GM23248 (cell line): ENCODE results near the gene FOXN3. TPM values are rescaled to one million over a fixed set of nuclear protein-coding genes. Genes with fewer than 3 reads are reported as not detected.
A peak's percentile ranks its signal among the peaks of the same experiment; 100 is the strongest.

Source experiments
- DNase-seq: peaks from one replicate; pipeline ENCODE4 v3.0.0-alpha.2; 2015
- H2AFZ ChIP-seq: fragments of 200-600 bp; sonication (generic); 2 replicates; pipeline ENCODE4 v1.6.1; 2016; ENCODE audit warnings: antibody characterized with exemption
- H3F3A ChIP-seq: fragments of 200-600 bp; sonication (generic); 2 replicates; pipeline ENCODE4 v1.6.1; 2016; ENCODE audit warnings: mild to moderate bottlenecking, antibody characterized with exemption, mixed run types; ENCODE audit not compliant: insufficient read depth
- H3K27ac ChIP-seq: fragments of 200-600 bp; sonication (generic); 2 replicates; pipeline ENCODE4 v1.5.1; 2016; ENCODE audit warnings: mild to moderate bottlenecking
- H3K27me3 ChIP-seq: fragments of 200-600 bp; sonication (generic); replicated peaks from 2 replicates; pipeline ENCODE4 v1.6.1; 2016; ENCODE audit warnings: mild to moderate bottlenecking; ENCODE audit not compliant: insufficient read depth
- H3K36me3 ChIP-seq: fragments of 200-600 bp; sonication (generic); 2 replicates; pipeline ENCODE4 v1.6.1; 2016; ENCODE audit warnings: low read depth, mild to moderate bottlenecking
- H3K4me1 ChIP-seq: fragments of 200-600 bp; sonication (generic); 2 replicates; pipeline ENCODE4 v1.6.1; 2016; ENCODE audit warnings: mild to moderate bottlenecking; ENCODE audit not compliant: insufficient read depth
- H3K4me2 ChIP-seq: fragments of 200-600 bp; sonication (generic); one replicate; pipeline ENCODE4 v1.6.1; 2016; ENCODE audit warnings: mild to moderate bottlenecking; ENCODE audit not compliant: unreplicated experiment
- H3K4me3 ChIP-seq: fragments of 200-600 bp; sonication (generic); 2 replicates; pipeline ENCODE4 v1.5.1; 2016; ENCODE audit warnings: mild to moderate bottlenecking
- H3K79me2 ChIP-seq: fragments of 200-600 bp; sonication (generic); 2 replicates; pipeline ENCODE4 v1.6.1; 2016; ENCODE audit warnings: mild to moderate bottlenecking; ENCODE audit not compliant: insufficient read depth
- H3K9ac ChIP-seq: fragments of 200-600 bp; sonication (generic); 2 replicates; pipeline ENCODE4 v1.6.1; 2016; ENCODE audit warnings: mild to moderate bottlenecking
- H3K9me2 ChIP-seq: fragments of 200-600 bp; sonication (generic); 2 replicates; pipeline ENCODE4 v1.6.1; 2016; ENCODE audit warnings: mixed run types, mild to moderate bottlenecking, moderate library complexity; ENCODE audit not compliant: insufficient read depth
- H3K9me3 ChIP-seq: fragments of 200-600 bp; sonication (generic); one replicate; pipeline ENCODE4 v1.6.1; 2017; ENCODE audit warnings: low read depth
- H4K20me1 ChIP-seq: fragments of 200-600 bp; sonication (generic); 2 replicates; pipeline ENCODE4 v1.6.0; 2016; ENCODE audit not compliant: insufficient read depth
- EZH2 ChIP-seq: fragments of 200-600 bp; sonication (generic); IDR thresholded peaks from 2 replicates; pipeline ENCODE4 v1.6.1; 2018; ENCODE audit warnings: antibody characterized with exemption, mild to moderate bottlenecking; ENCODE audit not compliant: insufficient read depth, poor library complexity, severe bottlenecking
- EZH2phosphoT487 ChIP-seq: fragments of 200-600 bp; sonication (generic); IDR thresholded peaks from 2 replicates; pipeline ENCODE4 v1.6.1; 2018; ENCODE audit warnings: antibody characterized with exemption, moderate library complexity, mild to moderate bottlenecking, low read depth; ENCODE audit not compliant: insufficient read depth
- WGBS, 2 experiments: methylation state at CpG; one replicate each; pipeline ENCODE4 v1.1.6; 2015 to 2017; ENCODE audit warnings: low lambda C conversion rate in 2 of 2, low coverage in 1 of 2; ENCODE audit errors: missing lambda C conversion rate in 2 of 2; 5-methylcytosine and 5-hydroxymethylcytosine counted together
- in situ Hi-C: fragments of 300-500 bp; cut with MboI; formaldehyde crosslinking; loops from 2 replicates; pipeline ENCODE4 v1.15.0; 2020
- polyA plus RNA-seq: library from polyadenylated mRNA; unstranded; fragments of >200 nt; fragmentation: Nextera tagmentation; extraction: Ambion mirVana; gene quantifications from 2 replicates; pipeline ENCODE4 v1.2.1, GENCODE V29; 2016
- total RNA-seq: library from RNA; depleted of rRNA; stranded (reverse); fragments of >200 nt; shearing (Covaris generic); gene quantifications from 2 replicates; pipeline ENCODE4 v1.2.3, GENCODE V29; 2014

FOXN3 gene
- total and polyA plus RNA-seq, 2 experiments from 2014 or later, result 18.6 to 19.0 TPM

GRCh38 chr14:89137526-89138163 lies 279.4 kb downstream of the FOXN3 start:
- H2AFZ ChIP-seq, result peak overlapping the region; percentile 6; the same call in 1 of the 2 replicates
- in situ Hi-C loops, result no loop called here
- peak; percentile 98 for DNase-seq

DNA sequence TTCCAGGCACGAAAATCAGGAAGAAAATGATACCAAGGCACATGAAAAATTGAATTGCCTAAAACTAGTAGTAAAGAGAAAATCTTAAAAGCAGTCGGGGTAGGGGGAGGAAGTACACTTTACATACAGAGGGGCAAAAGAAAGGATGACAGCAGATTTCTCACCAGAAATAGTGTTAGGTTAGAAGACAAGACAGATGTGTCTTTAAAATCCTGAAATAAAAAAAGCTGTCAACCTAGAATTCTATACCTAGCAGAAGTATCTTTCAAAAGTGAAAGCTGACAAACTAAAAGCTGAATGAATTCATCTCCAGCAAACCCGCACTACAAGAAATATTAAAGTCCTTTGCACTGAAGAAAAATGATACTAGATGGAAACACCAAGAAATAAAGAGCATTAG lies 280.4 kb downstream of the FOXN3 start:
- Histone ChIP-seq H3K9ac (no peak overlapping the region), H4K20me1 (no peaks in the 10 kb centered on the region), H2AFZ (no peak overlapping the region), H3K4me3 (no peak overlapping the region), H3K9me3 (no peaks in the 10 kb centered on the region), H3F3A (peaks cover 14% of the 10 kb centered on the region), H3K9me2 (no peaks in the 10 kb centered on the region), H3K4me1 (peaks cover 7% of the 10 kb centered on the region), H3K36me3 (no peaks in the 10 kb centered on the region), H3K4me2 (no peak overlapping the region), H3K79me2 (no peaks in the 10 kb centered on the region), H3K27me3 (no peaks in the 10 kb centered on the region), H3K27ac (no peak overlapping the region)
- TF ChIP-seq EZH2phosphoT487 (no peak), EZH2 (no peak)
- in situ Hi-C loops, result no loop called here
- WGBS, 2 experiments, result 95 to 96% methylated on average over 3 of the region's 3 CpGs
- no peak for DNase-seq

More at GRCh38 chr14:89137526-89138163, 279.4 kb downstream of the FOXN3 start:
- TF ChIP-seq EZH2phosphoT487 (no peak), EZH2 (no peak)
- no peaks in the 10 kb centered on the region for H3K9me3 ChIP-seq
- WGBS, 2 experiments, result 21 to 23% methylated on average over 7 of the region's 7 CpGs
- H3K9me2 ChIP-seq, result no peaks in the 10 kb centered on the region
- no peak overlapping the region for H3K4me3 ChIP-seq
- no peaks in the 10 kb centered on the region for H3K27me3 ChIP-seq
- H3F3A ChIP-seq, result peaks cover 14% of the 10 kb centered on the region
- H3K27ac ChIP-seq, result no peak overlapping the region
- H4K20me1 ChIP-seq, result no peaks in the 10 kb centered on the region
- H3K36me3 ChIP-seq, result no peaks in the 10 kb centered on the region
- H3K4me1 ChIP-seq, result peaks cover 7% of the 10 kb centered on the region
- peak overlapping the region; percentile 23 for H3K4me2 ChIP-seq
- no peak overlapping the region for H3K9ac ChIP-seq
- no peaks in the 10 kb centered on the region for H3K79me2 ChIP-seq

DNA sequence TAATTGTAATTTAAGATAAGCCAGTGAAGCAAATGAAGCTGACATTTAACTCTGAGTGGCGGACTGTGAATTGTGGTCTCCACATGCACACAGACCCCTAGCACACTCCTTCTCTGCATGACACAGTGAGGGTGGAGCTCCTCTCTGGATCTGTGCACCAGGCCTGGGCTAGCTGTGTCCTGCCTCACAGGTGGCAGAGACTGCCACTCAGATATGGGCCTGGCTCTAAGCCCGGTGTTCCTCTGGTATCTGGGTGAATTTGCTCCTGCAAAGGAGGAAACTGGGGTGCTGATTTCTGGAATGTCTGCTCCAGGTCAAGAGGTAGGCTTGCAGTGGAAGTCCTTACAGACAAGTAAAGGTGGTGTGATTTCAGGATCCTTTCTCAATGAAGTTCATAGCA lies 282.4 kb downstream of the FOXN3 start:
- peaks cover 7% of the 10 kb centered on the region for H3K4me1 ChIP-seq
- in situ Hi-C loops, result no loop called here
- 95 to 96% methylated on average over 2 of the region's 2 CpGs for WGBS, 2 experiments

GRCh38 chr14:89131004-89131750 lies 285.9 kb downstream of the FOXN3 start:
- no peak for DNase-seq
- H3F3A ChIP-seq, result 0 out of 2 replicates have a peak, but pooled peaks cover under 1% of the 10 kb centered on the region
- H3K27ac ChIP-seq, result no peak overlapping the region

More for the DNA sequence above, 282.4 kb downstream of the FOXN3 start:
- H3K4me3 ChIP-seq, result no peak overlapping the region
- H4K20me1 ChIP-seq, result no peaks in the 10 kb centered on the region
- no peak for TF ChIP-seq EZH2phosphoT487
- TF ChIP-seq EZH2, result no peak
- H3K27ac ChIP-seq, result no peak overlapping the region
- H3K27me3 ChIP-seq, result no peaks in the 10 kb centered on the region
- H2AFZ ChIP-seq, result no peak overlapping the region
- no peaks in the 10 kb centered on the region for H3K9me3 ChIP-seq
- no peak for DNase-seq
- peaks cover 14% of the 10 kb centered on the region for H3F3A ChIP-seq
- no peak overlapping the region for H3K9ac ChIP-seq
- no peaks in the 10 kb centered on the region for H3K9me2 ChIP-seq
- no peaks in the 10 kb centered on the region for H3K79me2 ChIP-seq
- H3K4me2 ChIP-seq, result no peak overlapping the region
- no peaks in the 10 kb centered on the region for H3K36me3 ChIP-seq

More at GRCh38 chr14:89131004-89131750, 285.9 kb downstream of the FOXN3 start:
- Histone ChIP-seq H3K4me2 (no peak overlapping the region), H3K79me2 (no peaks in the 10 kb centered on the region), H3K36me3 (no peaks in the 10 kb centered on the region), H3K9ac (no peak overlapping the region), H4K20me1 (no peaks in the 10 kb centered on the region), H3K9me3 (no peaks in the 10 kb centered on the region), H3K27me3 (no peaks in the 10 kb centered on the region), H3K4me1 (no peaks in the 10 kb centered on the region), H3K9me2 (no peaks in the 10 kb centered on the region), H3K4me3 (no peak overlapping the region), H2AFZ (no peak overlapping the region)
- in situ Hi-C loops, result no loop called here
- TF ChIP-seq EZH2phosphoT487 (no peak), EZH2 (no peak)
- 24 to 26% methylated on average over 6 of the region's 6 CpGs for WGBS, 2 experiments
